ENCODE measurements around the gene REL. TPM values are rescaled to one million over a fixed set of nuclear protein-coding genes. Genes with fewer than 3 reads are reported as not detected.

The REL gene
- total and polyA plus RNA-seq, 2 of the 4 experiments (the other 2 are of a cell fraction): 1.3 to 4.3 TPM

DNA sequence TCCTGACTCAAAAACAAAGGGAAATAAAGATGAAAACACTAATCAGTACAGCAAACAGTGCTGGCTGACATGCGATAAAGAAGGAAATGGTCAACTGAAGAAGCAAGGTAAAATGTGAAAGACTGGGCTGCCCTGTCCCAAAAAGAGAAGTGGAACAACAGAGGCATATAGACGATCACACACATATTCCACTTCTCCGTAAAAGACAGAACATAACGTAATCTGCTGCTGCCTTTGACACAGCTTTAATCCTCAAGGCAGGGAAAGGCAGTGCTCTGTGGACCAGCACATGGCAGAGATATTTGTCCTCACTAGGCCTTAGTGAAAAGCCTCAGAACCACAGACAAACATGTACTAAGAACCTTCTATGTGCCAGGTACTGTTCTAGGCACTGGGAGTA lies 24.3 kb upstream of the REL start:
- TF ChIP-seq, protein P1, sequence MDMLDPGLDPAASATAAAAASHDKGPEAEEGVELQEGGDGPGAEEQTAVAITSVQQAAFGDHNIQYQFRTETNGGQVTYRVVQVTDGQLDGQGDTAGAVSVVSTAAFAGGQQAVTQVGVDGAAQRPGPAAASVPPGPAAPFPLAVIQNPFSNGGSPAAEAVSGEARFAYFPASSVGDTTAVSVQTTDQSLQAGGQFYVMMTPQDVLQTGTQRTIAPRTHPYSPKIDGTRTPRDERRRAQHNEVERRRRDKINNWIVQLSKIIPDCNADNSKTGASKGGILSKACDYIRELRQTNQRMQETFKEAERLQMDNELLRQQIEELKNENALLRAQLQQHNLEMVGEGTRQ (IDR thresholded peaks at IDR 0.05; ENCODE audit: low read depth, low read length): no peak
- TF ChIP-seq FOS (IDR thresholded peaks at IDR 0.05; ENCODE audit: low read depth, low read length) (no peak), NFE2L2 (IDR thresholded peaks at IDR 0.05; ENCODE audit: low read depth, low read length) (no peak), SMC3 (IDR thresholded peaks at IDR 0.05; ENCODE audit: low read depth, low read length) (no peak), MAZ (IDR thresholded peaks at IDR 0.05; ENCODE audit: borderline replicate concordance, low read depth, low read length) (no peak)
- TF ChIP-seq, protein P2, sequence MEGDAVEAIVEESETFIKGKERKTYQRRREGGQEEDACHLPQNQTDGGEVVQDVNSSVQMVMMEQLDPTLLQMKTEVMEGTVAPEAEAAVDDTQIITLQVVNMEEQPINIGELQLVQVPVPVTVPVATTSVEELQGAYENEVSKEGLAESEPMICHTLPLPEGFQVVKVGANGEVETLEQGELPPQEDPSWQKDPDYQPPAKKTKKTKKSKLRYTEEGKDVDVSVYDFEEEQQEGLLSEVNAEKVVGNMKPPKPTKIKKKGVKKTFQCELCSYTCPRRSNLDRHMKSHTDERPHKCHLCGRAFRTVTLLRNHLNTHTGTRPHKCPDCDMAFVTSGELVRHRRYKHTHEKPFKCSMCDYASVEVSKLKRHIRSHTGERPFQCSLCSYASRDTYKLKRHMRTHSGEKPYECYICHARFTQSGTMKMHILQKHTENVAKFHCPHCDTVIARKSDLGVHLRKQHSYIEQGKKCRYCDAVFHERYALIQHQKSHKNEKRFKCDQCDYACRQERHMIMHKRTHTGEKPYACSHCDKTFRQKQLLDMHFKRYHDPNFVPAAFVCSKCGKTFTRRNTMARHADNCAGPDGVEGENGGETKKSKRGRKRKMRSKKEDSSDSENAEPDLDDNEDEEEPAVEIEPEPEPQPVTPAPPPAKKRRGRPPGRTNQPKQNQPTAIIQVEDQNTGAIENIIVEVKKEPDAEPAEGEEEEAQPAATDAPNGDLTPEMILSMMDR (conservative IDR thresholded peaks at IDR 0.05; ENCODE audit: low read depth, low read length): no peak
- H3K9me1 ChIP-seq (ENCODE audit: insufficient read depth, low read length): no peaks in the 10 kb centered on the region
- no peak overlapping the region for H4K8ac ChIP-seq (ENCODE audit: low read depth in 2 of 2, low read length in 2 of 2)
- no peak overlapping the region for H3K56ac ChIP-seq (ENCODE audit: extremely low read depth, insufficient read depth, low read length)
- H3K9me3 ChIP-seq (ENCODE audit: control insufficient read depth, insufficient read depth, low read length): peaks cover 2% of the 10 kb centered on the region; the same call in 1 of the 2 replicates
- CTCF ChIA-PET: no interaction called here
- no peak overlapping the region for H3K14ac ChIP-seq (replicated peaks; ENCODE audit: low read depth, low read length)
- no peak overlapping the region for H2BK20ac ChIP-seq (ENCODE audit: low read depth, low read length)
- no peak overlapping the region for H3K4me3 ChIP-seq (ENCODE audit: insufficient read depth, low read depth, low read length)
- no peaks in the 10 kb centered on the region for H3K36me3 ChIP-seq (ENCODE audit: control insufficient read depth, insufficient read depth, low read length)
- H2AK9ac ChIP-seq (replicated peaks; ENCODE audit: low read depth, low read length, poor library complexity): no peak overlapping the region
- H4K20me1 ChIP-seq (ENCODE audit: insufficient read depth, low read length): no peaks in the 10 kb centered on the region
- no peak overlapping the region for H3K23ac ChIP-seq (ENCODE audit: low read depth, low read length)
- no peak overlapping the region for H3K4ac ChIP-seq (ENCODE audit: low read depth, low read length)
- intact Hi-C loops (cut with micrococcal nuclease) (no loop called here), in situ Hi-C loops (cut with MboI; ENCODE audit: low sequenced_read_pairs) (no loop called here), dilution Hi-C loops (cut with HindIII; ENCODE audit: low sequenced_read_pairs, unreplicated experiment) (no loop called here)
- H2BK120ac ChIP-seq (ENCODE audit: low read depth, low read length): no peak overlapping the region
- ATAC-seq (ENCODE audit: low read depth) (no peak), DNase-seq (no peak)
- no peak overlapping the region for H3K9ac ChIP-seq (ENCODE audit: low read depth, low read length)
- H3K4me2 ChIP-seq (ENCODE audit: low read depth, low read length): no peak overlapping the region
- H3K27ac ChIP-seq (ENCODE audit: insufficient read depth, low read length): no peak overlapping the region
- H4K5ac ChIP-seq (ENCODE audit: low read depth, low read length): no peak overlapping the region
- no peaks in the 10 kb centered on the region for H3K79me1 ChIP-seq (ENCODE audit: low read depth in 1 of 2, low read length in 2 of 2)
- H3K27me3 ChIP-seq (ENCODE audit: control insufficient read depth, insufficient read depth, low read length): peaks cover 8% of the 10 kb centered on the region
- H4K91ac ChIP-seq (ENCODE audit: insufficient read depth, low read depth, low read length): no peak overlapping the region
- no peak overlapping the region for H2AFZ ChIP-seq (replicated peaks; ENCODE audit: low read length, poor library complexity)
- no peaks in the 10 kb centered on the region for H3K4me1 ChIP-seq (ENCODE audit: control insufficient read depth, insufficient read depth, low read length)
- 82% methylated on average over 3 of the region's 4 CpGs; no CpG with 5 or more reads in 1 of the 2 experiments for WGBS, 2 experiments (ENCODE audit: extremely low coverage in 2 of 2, insufficient read length in 1 of 2)
- no peak overlapping the region for H2BK15ac ChIP-seq (ENCODE audit: low read depth, low read length)
- H2AK5ac ChIP-seq (ENCODE audit: low read depth, low read length): no peak overlapping the region
- no TSS peak for BruUV-seq (replicated peaks)
- no peak overlapping the region for H2BK5ac ChIP-seq (ENCODE audit: low read depth, low read length, poor library complexity, severe bottlenecking)
- H3K18ac ChIP-seq (ENCODE audit: low read depth, low read length): no peak overlapping the region
- POLR2A ChIA-PET (ENCODE audit: unreplicated experiment): no interaction called here

Data from IMR-90 (cell line).